Activated gamma-delta T cell treated with anti-CD3 and anti-CD28 coated beads, Interleukin-2, amount 50 U/mL, for 16 hours (primary cell): ENCODE measurements around the gene B3GALNT2.
"Not testable (repeated sequence)": the region's sequence is repeated elsewhere in the genome, so short reads cannot be mapped to it uniquely, and the experiment has no call there.

Source experiments
- DNase-seq: peaks from one replicate; pipeline ENCODE4 v3.0.0-alpha.2; 2020; ENCODE audit warnings: low read depth

The B3GALNT2 gene

GRCh38 chr1:235504122-235504493 lies at the start of gene B3GALNT2:
Gene B3GALNT2 (minus strand): TSS chr1:235504452. CDS start chr1:235504252, 200 bp downstream.
- no peak for DNase-seq

GRCh38 chr1:235553112-235553551 lies 48.9 kb upstream of the B3GALNT2 start:
- DNase-seq: no peak

GRCh38 chr1:235552146-235552716 lies 48.0 kb upstream of the B3GALNT2 start:
- no peak for DNase-seq

GRCh38 chr1:235549351-235550139 lies 45.3 kb upstream of the B3GALNT2 start:
- DNase-seq: no peak

GRCh38 chr1:235546369-235547155 lies 42.3 kb upstream of the B3GALNT2 start:
- DNase-seq: not testable (repeated sequence)

GRCh38 chr1:235545292-235545930 lies 41.2 kb upstream of the B3GALNT2 start:
- DNase-seq: no peak

- not testable (repeated sequence) for DNase-seq
These were observed 38.6 kb upstream of the B3GALNT2 start for GRCh38 chr1:235542845-235543244.

- DNase-seq: no peak
These were observed 29.4 kb upstream of the B3GALNT2 start for GRCh38 chr1:235533476-235534168.

- no peak for DNase-seq
These were observed 28.1 kb upstream of the B3GALNT2 start for GRCh38 chr1:235532360-235532759.

- no peak for DNase-seq
These were observed 23.1 kb upstream of the B3GALNT2 start for GRCh38 chr1:235527196-235527814.

GRCh38 chr1:235525314-235525713 lies 21.1 kb upstream of the B3GALNT2 start:
- DNase-seq: no peak

GRCh38 chr1:235516862-235517446 lies 12.7 kb upstream of the B3GALNT2 start:
- no peak for DNase-seq

- no peak for DNase-seq
These were observed 11.7 kb upstream of the B3GALNT2 start for GRCh38 chr1:235515844-235516512.

- DNase-seq: peak; percentile 25
These were observed 9.5 kb upstream of the B3GALNT2 start for GRCh38 chr1:235513495-235514366.

GRCh38 chr1:235511470-235512240 lies 7.4 kb upstream of the B3GALNT2 start:
- DNase-seq: no peak

GRCh38 chr1:235510823-235511222 lies 6.6 kb upstream of the B3GALNT2 start:
- DNase-seq: no peak

GRCh38 chr1:235507623-235508022 lies 3.4 kb upstream of the B3GALNT2 start:
- DNase-seq: no peak

- DNase-seq: peak; percentile 97
These were observed 406 bp upstream of the B3GALNT2 start for GRCh38 chr1:235504494-235505222.
